ENCODE measurements around the gene DHCR24.
A peak's percentile ranks its signal among the peaks of the same experiment; 100 is the strongest.

DHCR24 gene

DNA sequence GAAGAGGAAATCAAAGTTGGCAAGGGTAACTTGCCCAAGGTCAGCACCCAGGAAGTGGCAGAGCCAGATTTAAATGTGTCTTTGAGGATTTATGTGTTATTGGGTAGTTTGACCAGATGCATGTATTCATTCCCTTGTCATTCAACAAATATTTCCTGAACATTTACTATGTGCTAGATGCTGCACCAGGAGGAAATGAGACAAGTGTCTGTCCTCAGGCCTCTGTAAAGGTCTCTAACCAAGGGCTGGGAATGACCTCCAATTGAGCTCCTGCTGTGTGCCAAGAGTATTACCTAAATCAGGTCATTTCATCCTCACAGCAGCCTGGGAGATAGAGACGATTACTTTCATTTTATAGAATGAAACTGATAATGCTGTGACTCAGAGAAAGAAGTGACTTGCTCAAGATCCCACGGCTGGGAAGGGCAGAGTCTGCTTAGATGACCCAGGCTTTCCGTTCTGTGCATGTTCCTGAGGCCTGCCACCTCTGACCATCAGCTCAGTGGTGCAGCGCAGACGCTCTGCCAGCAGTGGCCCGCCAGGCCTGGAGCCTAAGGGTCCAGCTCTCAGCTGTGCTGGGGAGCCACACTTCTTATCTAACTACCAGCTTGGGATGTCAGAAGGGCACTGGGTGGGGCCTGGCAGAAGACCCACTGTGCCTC, 82.4 kb downstream of the DHCR24 start:
- Histone ChIP-seq H3K27ac (0 out of 22 replicates have a peak overlapping the region, but pooled peaks of 1 of the 11 experiments have one; percentile 3), H3K36me3 (no peaks in the 10 kb centered on the region), H3K9me3 (replicated peaks in 1 of 11) (no peaks in the 10 kb centered on the region), H4K20me1 (no peaks in the 10 kb centered on the region), H3K4me1 (peaks cover 0 to 48% (median 8%) of the 10 kb centered on the region in 10 experiments; a peak in 11 of 20 replicates), H3K4me3 (no peak overlapping the region), H3K27me3 (no peaks in the 10 kb centered on the region; a peak in 1 of 22 replicates), H3K9ac (no peak overlapping the region), H3K4me2 (peak overlapping the region in 3 of 11 experiments; percentile 35 to 57 (median 44); a peak in 6 of 22 replicates)
- no peak for TF ChIP-seq Cebpa-rat (IDR thresholded peaks at IDR 0.05)

DNA sequence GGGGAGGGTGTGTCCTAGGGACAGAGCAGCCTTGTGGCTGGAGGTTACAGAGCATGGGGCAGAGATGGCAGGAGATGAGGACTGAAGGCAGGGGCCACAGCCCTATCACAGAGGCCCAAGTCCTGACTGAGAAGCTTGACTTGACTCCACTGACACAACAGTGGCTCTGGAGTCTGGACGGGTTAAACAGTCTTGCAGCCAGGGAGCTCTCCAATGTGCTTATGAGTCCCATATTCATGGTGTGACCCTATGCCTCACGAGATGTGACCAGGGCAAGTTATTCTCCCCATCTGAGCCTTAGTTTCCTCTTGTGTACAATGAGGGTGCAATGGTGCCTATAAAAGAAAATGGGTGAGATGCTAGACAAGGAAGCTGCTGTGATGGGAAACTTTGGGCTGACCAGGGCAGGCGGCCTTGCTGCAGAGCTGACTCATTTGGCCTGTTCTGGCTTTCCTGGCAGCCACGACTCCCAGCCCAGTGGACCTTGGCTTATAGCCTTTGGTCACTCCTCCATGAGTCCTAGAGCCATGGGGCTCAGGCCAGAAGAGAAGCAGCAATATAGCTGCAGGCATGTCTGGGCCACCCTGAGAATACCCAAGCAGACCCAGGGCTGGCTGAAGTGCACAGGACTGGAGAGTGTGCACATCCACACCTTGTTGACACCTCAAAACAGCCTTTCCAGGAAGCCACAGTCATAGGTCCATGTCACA, 83.1 kb downstream of the DHCR24 start:
- Histone ChIP-seq H3K27ac (no peak overlapping the region), H3K9me3 (replicated peaks in 1 of 11) (no peaks in the 10 kb centered on the region), H4K20me1 (no peaks in the 10 kb centered on the region), H3K4me2 (peak overlapping the region in 3 of 11 experiments; percentile 35 to 57 (median 44); a peak in 4 of 22 replicates), H3K4me3 (no peak overlapping the region), H3K4me1 (peaks cover 0 to 52% (median 8%) of the 10 kb centered on the region in 10 experiments; a peak in 11 of 20 replicates), H3K36me3 (no peaks in the 10 kb centered on the region), H3K27me3 (no peaks in the 10 kb centered on the region; a peak in 1 of 22 replicates), H3K9ac (no peak overlapping the region)
- no peak for TF ChIP-seq Cebpa-rat (IDR thresholded peaks at IDR 0.05)

DNA sequence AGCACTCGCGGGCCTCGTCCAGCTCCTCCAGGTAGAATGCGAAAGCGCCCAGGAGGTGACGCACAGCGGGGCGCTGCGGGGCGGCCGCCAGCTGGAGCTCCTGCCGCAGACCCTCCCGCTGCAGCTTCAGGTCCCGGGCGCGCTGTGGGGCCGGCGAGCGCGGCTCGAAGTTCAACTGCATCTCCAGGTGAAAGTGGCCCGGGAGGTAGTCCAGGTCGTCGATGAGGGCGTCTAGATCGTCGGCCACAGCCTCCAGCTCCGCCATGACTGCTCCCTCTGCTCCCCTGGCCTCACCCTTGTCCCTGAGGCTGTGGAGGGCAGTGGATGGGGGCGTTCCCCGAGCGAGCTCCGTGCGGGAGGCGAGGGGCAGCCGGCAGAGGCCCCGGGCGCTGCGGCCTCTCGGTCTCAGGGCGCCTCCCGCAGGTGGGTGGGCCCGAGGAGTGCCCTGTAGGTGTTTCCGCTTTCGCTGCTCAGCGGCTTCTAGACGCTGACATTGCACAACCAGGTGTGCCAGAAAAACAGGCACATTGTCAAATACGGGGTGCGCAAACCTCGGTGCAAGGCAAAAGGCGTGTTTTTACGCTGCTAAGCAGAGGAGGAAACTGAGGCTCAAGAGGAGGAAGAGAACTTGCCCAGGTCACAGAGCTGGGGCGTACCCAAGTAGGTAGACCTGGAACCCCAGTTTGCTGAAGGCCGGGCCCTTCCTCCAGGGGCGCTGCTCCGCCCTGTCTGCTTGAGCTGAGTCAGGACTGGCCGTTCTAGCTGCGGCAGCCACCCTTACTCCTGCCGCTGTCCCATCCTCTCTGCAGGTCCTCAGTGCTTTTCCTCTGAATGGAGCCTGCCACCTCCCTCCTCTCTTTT, 85.9 kb downstream of the DHCR24 start, which contains the start of gene TTC22:
Gene TTC22 (minus strand): TSS at position 425 of the 861 bp plus-strand sequence. CDS start 160 bp downstream, at position 265.
- Histone ChIP-seq H3K9me3 (replicated peaks in 1 of 11) (no peaks in the 10 kb centered on the region), H3K27ac (no peak within 1 kb of the TSS), H3K9ac (no peak within 1 kb of the TSS), H3K4me3 (no peak within 1 kb of the TSS), H3K4me1 (peaks cover 0 to 30% (median 0%) of the 10 kb centered on the region in 10 experiments; a peak in 9 of 20 replicates), H3K27me3 (no peaks in the 10 kb centered on the region; a peak in 1 of 22 replicates), H3K4me2 (no peak within 1 kb of the TSS), H3K36me3 (no peaks in the 10 kb centered on the region), H4K20me1 (no peaks in the 10 kb centered on the region)
- TF ChIP-seq Cebpa-rat (IDR thresholded peaks at IDR 0.05) = no peak

DNA sequence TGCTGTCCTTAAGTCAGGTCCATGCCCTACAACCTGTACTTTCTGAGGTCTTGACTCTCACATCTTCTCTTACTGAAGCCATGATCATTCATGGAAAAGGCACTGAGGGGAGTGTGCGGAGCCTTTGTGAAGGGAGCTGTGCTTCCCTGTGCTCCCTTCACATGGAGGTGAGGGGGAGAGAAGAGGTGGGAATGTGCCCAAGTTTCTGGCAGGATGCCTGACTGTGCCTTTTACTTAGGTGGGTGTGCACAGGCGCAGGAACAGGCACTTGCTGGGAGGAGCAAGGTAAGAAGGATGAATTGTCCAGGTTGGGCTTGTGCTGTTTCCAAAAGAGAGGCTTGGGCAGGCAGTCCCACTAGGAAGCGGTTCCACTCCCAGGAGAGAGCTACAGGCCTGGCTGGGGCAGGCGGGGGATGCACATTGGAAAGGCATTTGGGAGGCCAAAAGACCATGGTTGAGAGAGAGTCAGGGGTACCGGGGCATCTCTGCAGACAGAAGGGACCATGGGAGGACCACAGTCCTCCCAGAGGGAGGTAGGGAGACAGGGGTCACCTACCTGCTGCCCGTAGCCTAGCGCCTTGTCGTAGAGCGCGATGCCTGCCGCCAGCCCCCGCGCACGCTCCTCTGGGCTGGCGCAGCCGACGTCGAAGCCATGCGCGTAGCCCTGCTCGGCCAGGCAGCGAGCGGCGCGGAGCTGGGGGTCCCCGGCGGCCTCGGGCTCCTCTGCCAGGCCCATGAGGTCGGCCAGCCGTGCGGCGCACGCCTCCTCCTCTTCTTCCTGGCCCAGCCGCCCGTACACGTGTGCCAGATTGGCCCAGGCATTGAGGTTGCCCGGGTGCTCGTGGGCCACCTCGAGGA, 86.7 kb downstream of the DHCR24 start:
- no peak overlapping the region for H3K9ac ChIP-seq
- TF ChIP-seq Cebpa-rat (IDR thresholded peaks at IDR 0.05) = no peak
- no peaks in the 10 kb centered on the region; a peak in 1 of 22 replicates for H4K20me1 ChIP-seq
- no peaks in the 10 kb centered on the region for H3K36me3 ChIP-seq
- no peaks in the 10 kb centered on the region; a peak in 1 of 22 replicates for H3K27me3 ChIP-seq
- no peak overlapping the region for H3K4me3 ChIP-seq
- no peak overlapping the region for H3K4me2 ChIP-seq
- no peaks in the 10 kb centered on the region for H3K9me3 ChIP-seq (replicated peaks in 1 of 11)
- no peak overlapping the region for H3K27ac ChIP-seq
- H3K4me1 ChIP-seq = peaks cover 0 to 31% (median 0%) of the 10 kb centered on the region in 10 experiments; a peak in 9 of 20 replicates
